B cell (primary cell): ENCODE data around the gene FRMD7. TPM values are rescaled to one million over a fixed set of nuclear protein-coding genes. Genes with fewer than 3 reads are reported as not detected.
"Not testable (repeated sequence)": the region's sequence is repeated elsewhere in the genome, so short reads cannot be mapped to it uniquely, and the experiment has no call there.

Source experiments
- ATAC-seq: fragments of 200-7000 bp; cut with Tn5 transposase; one replicate; pipeline ENCODE4 v1.10.0; 2021; ENCODE audit warnings: low read depth, mild to moderate bottlenecking, moderate number of reproducible peaks, moderate library complexity
- CTCF ChIA-PET: fragments of 350-600 bp; sonication (Branson Sonifier 250); formaldehyde crosslinking; loops from one replicate; lab custom pipeline; 2021; ENCODE audit warnings: antibody characterized with exemption, inconsistent platforms; lab: Charles Lee
- POLR2A ChIA-PET: fragments of 350-600 bp; sonication (Branson Sonifier 250); formaldehyde crosslinking; loops from one replicate; lab custom pipeline; 2021; ENCODE audit warnings: antibody characterized with exemption; lab: Charles Lee
- DNase-seq: peaks from one replicate; pipeline ENCODE4 v3.0.0; 2013
- H2AFZ ChIP-seq: 2 replicates; pipeline ENCODE4 v1.6.1; 2012; ENCODE audit warnings: mild to moderate bottlenecking, low read depth, low read length; ENCODE audit not compliant: insufficient read depth, poor library complexity, severe bottlenecking
- H3K27ac ChIP-seq, 2 donors: 1 replicate in 1 of 2; 2 replicates in 1 of 2; pipeline ENCODE4 v1.5.1; 2012 to 2013; ENCODE audit warnings: low read length in 2 of 2, mild to moderate bottlenecking in 2 of 2, moderate library complexity in 1 of 2
- H3K27me3 ChIP-seq, 4 experiments: fragments of 200-600 bp in 1 of 4; sonication (generic) in 1 of 4; replicated peaks in 1 of 4; 1 replicate in 2 of 4; 2 replicates in 2 of 4; pipeline versions ENCODE4 v1.6.1 to v1.7.0; 2013 to 2016; ENCODE audit warnings: low read length in 3 of 4, mild to moderate bottlenecking in 2 of 4, mixed read lengths in 1 of 4, moderate library complexity in 1 of 4; ENCODE audit not compliant: insufficient read depth in 4 of 4, control insufficient read depth in 3 of 4; ENCODE audit errors: control extremely low read depth in 1 of 4
- H3K36me3 ChIP-seq, 2 experiments: replicated peaks in 1 of 2; 1 replicate in 1 of 2; 2 replicates in 1 of 2; pipeline versions ENCODE4 v1.6.1 to v1.7.1; 2013; ENCODE audit warnings: low read length in 1 of 2; ENCODE audit not compliant: insufficient read depth in 2 of 2, control insufficient read depth in 1 of 2; ENCODE audit errors: control extremely low read depth in 1 of 2, extremely low read depth in 1 of 2
- H3K4me1 ChIP-seq, 2 donors: fragments of 200-600 bp in 1 of 2; sonication (generic) in 1 of 2; 1 replicate in 1 of 2; 2 replicates in 1 of 2; pipeline versions ENCODE4 v1.5.1 to v1.6.1; 2013 to 2017; ENCODE audit warnings: low read length in 2 of 2; ENCODE audit not compliant: control insufficient read depth in 2 of 2, insufficient read depth in 2 of 2
- H3K4me2 ChIP-seq: replicated peaks from 2 replicates; pipeline ENCODE3; 2012; ENCODE audit warnings: mild to moderate bottlenecking, low read depth, low read length; ENCODE audit not compliant: poor library complexity, severe bottlenecking
- H3K4me3 ChIP-seq, 5 experiments: fragments of 200-600 bp in 1 of 5; sonication (generic) in 1 of 5; 1 replicate in 3 of 5; 2 replicates in 2 of 5; pipeline versions ENCODE4 v1.5.1 to v1.7.0; 2011 to 2016; ENCODE audit warnings: low read length in 4 of 5, mild to moderate bottlenecking in 4 of 5, low read depth in 2 of 5, control low read depth in 1 of 5, moderate library complexity in 1 of 5; ENCODE audit not compliant: insufficient read depth in 1 of 5; ENCODE audit errors: control extremely low read depth in 1 of 5, extremely low read depth in 1 of 5
- H3K79me2 ChIP-seq: fragments of 200-600 bp; sonication (generic); one replicate; pipeline ENCODE4 v1.6.0; 2016; ENCODE audit warnings: low read length; ENCODE audit not compliant: control insufficient read depth, insufficient read depth
- H3K9ac ChIP-seq: fragments of 200-600 bp; sonication (generic); 2 replicates; pipeline ENCODE4 v1.6.1; 2017; ENCODE audit warnings: mild to moderate bottlenecking, low read length, moderate library complexity
- H3K9me3 ChIP-seq, 3 donors: one replicate each; pipeline versions ENCODE4 v1.6.1 to v1.7.1; 2013; ENCODE audit warnings: low read length in 2 of 3; ENCODE audit not compliant: control insufficient read depth in 2 of 3, insufficient read depth in 1 of 3; ENCODE audit errors: control extremely low read depth in 1 of 3
- H4K20me1 ChIP-seq: 2 replicates; pipeline ENCODE4 v1.6.0; 2012; ENCODE audit warnings: mild to moderate bottlenecking, low read length; ENCODE audit not compliant: insufficient read depth, control insufficient read depth, poor library complexity, severe bottlenecking
- H3K27ac Mint-ChIP-seq: one replicate; pipeline ENCODE4 v1.8.0; 2021; ENCODE audit warnings: mixed read lengths
- H3K27me3 Mint-ChIP-seq: one replicate; pipeline ENCODE4 v1.8.0; 2021; ENCODE audit warnings: mixed read lengths
- H3K4me1 Mint-ChIP-seq: one replicate; pipeline ENCODE4 v1.8.0; 2021; ENCODE audit warnings: mixed read lengths
- H3K4me3 Mint-ChIP-seq: one replicate; pipeline ENCODE4 v1.8.0; 2021; ENCODE audit warnings: mixed read lengths
- H3K9me3 Mint-ChIP-seq: one replicate; pipeline ENCODE4 v1.8.0; 2022; ENCODE audit warnings: mixed read lengths; ENCODE audit not compliant: insufficient read depth
- CTCF ChIP-seq: fragments of 200-600 bp; IDR thresholded peaks from one replicate; pipeline ENCODE4 v1.8.0; 2022; ENCODE audit warnings: antibody characterized with exemption, mild to moderate bottlenecking
- EZH2 ChIP-seq: IDR thresholded peaks from 2 replicates; pipeline ENCODE4 v1.6.1; 2012; ENCODE audit warnings: borderline replicate concordance, low read depth, mild to moderate bottlenecking, moderate library complexity, low read length; ENCODE audit not compliant: insufficient read depth, poor library complexity, severe bottlenecking
- WGBS: methylation state at CpG from one replicate; pipeline ENCODE4 v1.1.5; 2013; ENCODE audit warnings: missing lambda C conversion rate; ENCODE audit not compliant: insufficient coverage; 5-methylcytosine and 5-hydroxymethylcytosine counted together
- intact Hi-C: fragments of 100-400 bp; cut with micrococcal nuclease; formaldehyde crosslinking; loops from one replicate; pipeline ENCODE4 v1.10.0; 2022
- polyA plus RNA-seq: library from polyadenylated mRNA; depleted of rRNA; stranded (reverse); fragments of >200 nt; gene quantifications from 2 replicates; pipeline ENCODE4 v1.2.3, GENCODE V29; 2012
- total RNA-seq, 2 donors: library from RNA; stranded (reverse); fragments of 120-200 nt in 1 of 2; gene quantifications; 1 replicate in 1 of 2; 2 replicates in 1 of 2; pipeline versions ENCODE4 v1.2.3 to v1.2.4, GENCODE V29; 2013 to 2022

The FRMD7 gene
- total and polyA plus RNA-seq, 2 donors (not counting 1 experiment from before 2014, with no cell fraction given) = not detected

GRCh38 chrX:132058050-132058449, 69.8 kb downstream of the FRMD7 start:
- peaks cover 0 to 5% of the 10 kb centered on the region in 2 experiments for H3K36me3 ChIP-seq
- DNase-seq (no peak), ATAC-seq (no peak)
- peaks cover 4% of the 10 kb centered on the region for H3K79me2 ChIP-seq
- no peaks in the 10 kb centered on the region for H3K4me1 ChIP-seq
- H3K27me3 ChIP-seq = no peaks in the 10 kb centered on the region
- no peaks in the 10 kb centered on the region for H3K27me3 Mint-ChIP-seq
- H3K4me3 Mint-ChIP-seq = no peak overlapping the region
- H3K27ac ChIP-seq = no peak overlapping the region
- no peak overlapping the region for H3K9ac ChIP-seq
- H2AFZ ChIP-seq = no peak overlapping the region
- H3K9me3 ChIP-seq = no peaks in the 10 kb centered on the region
- no peak for TF ChIP-seq CTCF
- no peak for TF ChIP-seq EZH2
- ChIA-PET CTCF (interaction anchor here (1.0 kb wide), 1 partner anchor 14 kb away, joined by 4 read pairs; no protein-coding TSS in a partner anchor), POLR2A (no interaction called here)
- no peak overlapping the region for H3K27ac Mint-ChIP-seq
- no peak overlapping the region for H3K4me2 ChIP-seq
- peaks cover 10% of the 10 kb centered on the region for H4K20me1 ChIP-seq
- H3K4me1 Mint-ChIP-seq = peaks cover 23% of the 10 kb centered on the region
- intact Hi-C loops = loop anchor here (5.0 kb wide), 1 partner anchor 36 kb away; the partner anchor contains the start of gene STK26
- no peak overlapping the region for H3K4me3 ChIP-seq
- H3K9me3 Mint-ChIP-seq = no peaks in the 10 kb centered on the region
- WGBS = no CpG with 5 or more reads among the region's 4 CpGs

GRCh38 chrX:132051778-132052177, 76.0 kb downstream of the FRMD7 start:
- H3K9me3 ChIP-seq, ATAC-seq, H3K9ac ChIP-seq, H3K27me3 Mint-ChIP-seq, H4K20me1 ChIP-seq, DNase-seq, POLR2A ChIA-PET, H3K27ac ChIP-seq, H3K36me3 ChIP-seq, H3K4me1 ChIP-seq, CTCF ChIA-PET, H3K4me3 ChIP-seq, H3K27me3 ChIP-seq, H3K4me3 Mint-ChIP-seq, H3K4me2 ChIP-seq, intact Hi-C loops, H3K27ac Mint-ChIP-seq, H2AFZ ChIP-seq, H3K79me2 ChIP-seq, H3K9me3 Mint-ChIP-seq: not testable (repeated sequence)
- H3K4me1 Mint-ChIP-seq = peaks cover 13% of the 10 kb centered on the region
